Occipital lobe (tissue), 2 donors: Measurements from ENCODE around the gene CSHL1. TPM values are rescaled to one million over a fixed set of nuclear protein-coding genes. Genes with fewer than 3 reads are reported as not detected.
"Not testable (repeated sequence)": the region's sequence is repeated elsewhere in the genome, so short reads cannot be mapped to it uniquely, and the experiment has no call there.

Source experiments
- DNase-seq: peaks from one replicate; lab custom pipeline; 2025; lab: John Stamatoyannopoulos, UW
- total RNA-seq: library from RNA; depleted of rRNA; stranded (reverse); fragments of >200 nt; gene quantifications from one replicate; pipeline ENCODE4 v1.2.3, GENCODE V29; 2014

The CSHL1 gene
- total RNA-seq, 1 donor from 2014 or later = not detected

GRCh38 chr17:63940584-63940983, 29.5 kb upstream of the CSHL1 start:
- DNase-seq = no peak

GRCh38 chr17:63939884-63940283, 28.8 kb upstream of the CSHL1 start:
- DNase-seq = no peak

- DNase-seq = no peak
These were observed 28.3 kb upstream of the CSHL1 start for GRCh38 chr17:63939401-63939800.

GRCh38 chr17:63937920-63938319, 26.9 kb upstream of the CSHL1 start:
- no peak for DNase-seq

GRCh38 chr17:63937319-63937718, 26.3 kb upstream of the CSHL1 start:
- no peak for DNase-seq

GRCh38 chr17:63934183-63935112, 23.4 kb upstream of the CSHL1 start:
- no peak for DNase-seq

GRCh38 chr17:63933598-63933997, 22.5 kb upstream of the CSHL1 start:
- no peak for DNase-seq

GRCh38 chr17:63932721-63933120, 21.7 kb upstream of the CSHL1 start:
- no peak for DNase-seq

GRCh38 chr17:63931981-63932561, 21.0 kb upstream of the CSHL1 start, which contains the start of gene CD79B:
TSS of gene CD79B (minus strand) at chr17:63932331. CDS start at chr17:63932261, 70 bp downstream.
- no peak for DNase-seq

- no peak for DNase-seq
These were observed 20.0 kb upstream of the CSHL1 start for GRCh38 chr17:63930951-63931575.

GRCh38 chr17:63929860-63930766, 19.1 kb upstream of the CSHL1 start:
- no peak for DNase-seq

- no peak for DNase-seq
These were observed 18.1 kb upstream of the CSHL1 start for GRCh38 chr17:63928966-63929695.

GRCh38 chr17:63928172-63928666, 17.2 kb upstream of the CSHL1 start:
- DNase-seq = no peak

GRCh38 chr17:63927464-63928171, 16.6 kb upstream of the CSHL1 start:
- no peak for DNase-seq

- no peak for DNase-seq
These were observed 15.1 kb upstream of the CSHL1 start for GRCh38 chr17:63926164-63926563.

- DNase-seq = no peak
These were observed 14.6 kb upstream of the CSHL1 start for GRCh38 chr17:63925615-63926014.

GRCh38 chr17:63922402-63922801, 11.3 kb upstream of the CSHL1 start:
- DNase-seq = not testable (repeated sequence)

- not testable (repeated sequence) for DNase-seq
These were observed 9.7 kb upstream of the CSHL1 start for GRCh38 chr17:63920779-63921178.

- not testable (repeated sequence) for DNase-seq
These were observed 9.0 kb upstream of the CSHL1 start for GRCh38 chr17:63920050-63920449.

GRCh38 chr17:63919311-63919723, 8.3 kb upstream of the CSHL1 start:
- DNase-seq = no peak
